HL-60 (cell line): ENCODE data around the gene EMC9.

ENCODE experiments used
- CTCF ChIP-seq: IDR thresholded peaks from one replicate; pipeline ENCODE4 v1.5.1; 2011; ENCODE audit warnings: low read length, control low read depth, inconsistent platforms; ENCODE audit not compliant: insufficient read depth
- POLR2AphosphoS5 ChIP-seq: IDR thresholded peaks from 2 replicates; pipeline ENCODE4 v1.6.1; 2012; ENCODE audit warnings: low read depth

DNA sequence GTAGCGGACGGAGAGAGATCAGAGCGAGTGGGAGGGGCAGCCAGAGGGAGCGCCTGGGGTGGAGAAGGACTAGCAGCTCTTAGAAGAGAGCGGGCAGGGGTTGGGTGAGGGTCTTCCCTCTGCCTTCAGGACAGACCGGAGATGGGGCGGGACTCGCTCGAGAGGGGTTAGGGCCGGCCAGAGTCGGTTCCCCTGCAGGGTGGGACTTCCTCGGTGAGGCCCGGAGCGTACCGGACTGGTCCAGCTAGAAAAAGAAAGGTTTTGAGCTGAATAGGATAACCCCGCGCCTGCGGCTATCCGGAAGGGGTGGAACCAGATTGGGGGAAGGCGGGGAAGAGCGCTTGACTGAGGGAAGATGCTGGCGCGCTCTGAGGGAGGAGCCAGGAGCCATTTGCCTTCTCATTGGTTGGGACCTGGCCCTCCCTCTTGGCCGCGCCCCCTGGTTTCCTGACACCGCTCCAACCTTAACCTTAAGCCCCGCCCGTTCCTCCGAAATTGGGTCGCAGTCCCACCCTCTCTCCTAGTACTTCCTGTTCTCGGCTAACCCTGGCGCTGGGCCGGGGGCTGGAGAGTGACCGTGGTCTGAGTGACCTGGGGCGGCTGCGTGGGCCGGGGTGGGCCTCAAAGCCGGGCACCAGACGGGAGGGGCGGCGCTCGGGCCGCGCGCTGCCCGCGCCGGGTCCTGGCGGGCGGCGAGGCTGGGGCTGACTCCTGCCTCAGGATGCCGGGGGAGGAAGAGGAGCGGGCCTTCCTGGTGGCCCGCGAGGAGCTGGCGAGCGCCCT lies 5.8 kb upstream of the EMC9 start, which contains the start of gene RNF31:
- TF ChIP-seq POLR2AphosphoS5 (no peak; the same call in none of the 2 replicates), CTCF (no peak)
